NCI-H2196 (cell line): ENCODE measurements around the gene CPLX3.

Experiments used
- DNase-seq: peaks from one replicate; lab custom pipeline; 2025; ENCODE audit not compliant: unreplicated experiment; lab: John Stamatoyannopoulos, UW

Gene CPLX3

DNA sequence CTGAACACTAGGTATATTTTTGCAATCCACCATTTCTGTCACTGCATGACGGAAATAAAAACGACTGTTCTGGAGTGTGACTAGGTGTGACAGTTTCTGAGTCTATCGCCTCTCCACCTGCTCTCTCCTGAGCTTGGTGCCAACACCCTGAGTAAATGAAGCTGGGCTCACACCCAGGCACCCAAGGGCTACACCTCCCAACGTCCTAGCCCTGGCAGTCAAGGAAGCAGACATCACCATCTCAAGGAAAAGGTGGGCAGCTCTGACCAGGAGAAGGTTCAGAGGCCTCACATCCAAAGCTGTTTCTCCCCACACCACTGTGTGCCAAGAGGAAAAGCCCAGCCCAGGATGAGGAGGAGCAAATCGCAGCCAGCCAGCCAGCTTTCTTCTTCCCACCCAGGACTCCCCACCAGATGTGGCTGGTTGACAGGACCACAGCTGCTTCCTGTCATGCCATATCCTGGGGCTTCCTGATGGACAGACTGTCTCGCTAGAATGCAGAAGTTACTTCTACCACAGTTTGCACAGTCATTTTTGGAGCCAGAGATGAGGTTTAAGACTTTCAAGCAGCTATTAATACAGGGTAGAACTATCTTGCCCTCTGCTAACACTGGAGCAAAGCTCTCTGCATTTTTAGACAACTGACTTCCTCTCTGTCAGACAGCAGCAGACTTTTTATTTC, 43.4 kb downstream of the CPLX3 start:
- no peak for DNase-seq

DNA sequence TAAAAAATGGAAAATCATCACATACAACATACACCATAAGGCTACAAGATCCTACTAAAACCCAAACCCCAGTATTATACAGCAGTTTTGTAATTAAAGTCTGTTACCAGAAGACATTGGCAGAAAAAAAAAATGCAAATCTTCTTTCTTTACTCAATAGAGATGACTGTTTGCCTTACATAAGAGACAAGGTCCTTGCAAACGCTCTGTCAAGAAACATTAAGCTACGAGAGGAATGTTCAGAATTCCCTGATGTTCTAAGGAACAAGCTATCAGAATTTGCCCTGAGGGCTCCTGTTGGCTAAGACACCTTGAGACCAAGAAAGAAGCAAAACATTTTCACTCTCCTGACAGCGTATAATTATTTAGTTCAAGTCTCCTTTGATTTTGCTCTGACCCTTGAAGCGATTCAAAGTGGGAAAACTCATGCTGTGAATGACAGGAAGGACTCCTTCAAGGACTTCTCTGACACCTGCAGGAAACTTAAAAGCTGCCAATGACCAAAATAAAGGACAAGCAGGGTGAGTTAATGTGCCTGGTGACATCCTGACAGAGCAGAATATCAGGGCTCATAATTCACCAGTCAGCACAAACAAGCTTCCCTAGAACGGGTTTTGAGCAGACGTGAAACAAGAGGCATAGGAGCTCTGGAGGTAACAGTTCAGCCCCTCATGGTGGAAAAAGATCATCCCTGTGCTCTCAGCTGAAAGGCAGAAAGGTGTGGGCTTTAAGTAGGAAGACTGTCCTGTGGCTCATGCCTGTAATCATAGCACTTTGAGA, 44.2 kb downstream of the CPLX3 start:
- DNase-seq = no peak

- DNase-seq = no peak
Measured at GRCh38 chr15:74872702-74873035, 46.2 kb downstream of the CPLX3 start.

DNA sequence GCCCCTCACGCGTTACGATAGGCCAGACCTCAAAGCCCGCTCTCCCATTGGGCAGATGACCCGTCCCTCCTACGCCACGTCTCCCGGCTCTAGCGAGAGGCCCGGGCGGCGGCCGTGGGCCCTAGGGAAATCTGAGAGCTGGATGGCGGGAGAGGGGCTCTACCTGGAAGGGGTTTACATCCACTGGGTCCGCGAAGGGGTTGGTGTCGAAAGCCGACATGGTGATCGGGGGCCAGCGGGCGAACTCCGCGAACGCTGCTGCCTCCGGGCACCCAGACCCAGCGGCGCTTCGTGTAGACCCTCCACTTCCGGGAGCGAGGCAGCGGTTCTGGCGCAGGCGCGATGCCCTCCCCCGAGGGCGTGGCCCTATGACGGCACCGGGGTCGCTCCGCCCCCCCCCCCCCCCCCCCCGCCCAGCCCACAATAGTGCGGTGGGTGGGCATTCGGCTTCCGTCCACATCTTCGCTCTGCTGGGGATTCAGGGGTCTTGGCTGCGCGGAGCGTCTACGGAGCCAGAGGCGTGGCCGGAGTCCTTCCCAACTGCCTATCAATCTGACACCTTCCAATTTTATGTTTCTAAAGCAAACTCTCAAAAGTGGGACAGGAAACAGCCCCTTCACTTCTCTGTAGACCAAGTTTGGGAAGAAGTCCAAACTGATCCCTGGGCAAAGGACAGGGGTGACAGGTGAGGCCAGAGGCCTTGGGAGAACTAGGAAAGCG, 46.8 kb downstream of the CPLX3 start, which contains the start of gene SCAMP2:
SCAMP2 (minus strand) TSS at position 330 of the 720 bp plus-strand sequence; CDS start at position 220, 110 bp downstream.
- DNase-seq = peak; percentile 71

- DNase-seq = no peak
Measured at GRCh38 chr15:74873756-74874424, 47.5 kb downstream of the CPLX3 start.

GRCh38 chr15:74878273-74878672, 51.8 kb downstream of the CPLX3 start:
- no peak for DNase-seq
